Psoas muscle (tissue), 8 donors: Measurements from ENCODE around the gene SLC26A8. TPM values are rescaled to one million over a fixed set of nuclear protein-coding genes. Genes with fewer than 3 reads are reported as not detected.

Experiments used
- ATAC-seq, 4 donors: fragments of 200-7000 bp; cut with Tn5 transposase; one replicate each; pipeline ENCODE4 v1.9.1; 2020; ENCODE audit warnings: moderate library complexity in 3 of 4, mild to moderate bottlenecking in 2 of 4
- DNase-seq, 2 donors: peaks; one replicate each; pipeline ENCODE4 v3.0.0-alpha.2; 2020
- H3K27ac ChIP-seq: fragments of 200-600 bp; one replicate; pipeline ENCODE4 v1.8.0; 2022
- H3K27me3 ChIP-seq, 3 donors: fragments of 200-600 bp in 1 of 3; one replicate each; pipeline versions ENCODE4 v1.6.1 to v1.8.0; 2013 to 2022; ENCODE audit warnings: low read length in 2 of 3, mild to moderate bottlenecking in 2 of 3, moderate library complexity in 1 of 3; ENCODE audit not compliant: insufficient read depth in 3 of 3
- H3K36me3 ChIP-seq, 2 donors: fragments of 200-600 bp in 1 of 2; one replicate each; pipeline versions ENCODE4 v1.6.1 to v1.8.0; 2013 to 2022; ENCODE audit warnings: low read depth in 1 of 2, mild to moderate bottlenecking in 1 of 2, moderate library complexity in 1 of 2; ENCODE audit not compliant: insufficient read depth in 1 of 2
- H3K4me1 ChIP-seq: fragments of 200-600 bp; one replicate; pipeline ENCODE4 v1.8.0; 2022
- H3K4me3 ChIP-seq: fragments of 200-600 bp; one replicate; pipeline ENCODE4 v1.8.0; 2022; ENCODE audit warnings: mild to moderate bottlenecking
- H3K9me3 ChIP-seq: fragments of 200-600 bp; one replicate; pipeline ENCODE4 v1.8.0; 2022
- WGBS, 3 donors: extraction: QIAGEN DNeasy Blood & Tissue Kit; methylation state at CpG; one replicate each; pipeline versions ENCODE4 v1.1.6 to v1.1.7; 2013; 5-methylcytosine and 5-hydroxymethylcytosine counted together
- intact Hi-C, 2 donors: fragments of 100-400 bp; cut with DNase I; formaldehyde crosslinking; loops; one replicate each; pipeline versions ENCODE4 v1.11.0 to v1.14.2; 2022
- polyA plus RNA-seq, 3 donors: library from polyadenylated mRNA; stranded (reverse); fragments of 200-250 nt; gene quantifications; one replicate each; pipeline ENCODE4 v1.2.3, GENCODE V29; 2013
- total RNA-seq, 4 donors: library from RNA; stranded (reverse); fragmentation: NEBNext Ultra II Directional in 2 of 4; extraction: Animal tissue kit (Norgen Biotek cat#: 25700) in 2 of 4; gene quantifications; one replicate each; pipeline versions ENCODE4 v1.2.1 to v1.2.4, GENCODE V29; 2021 to 2023
- TF ChIP-seq, protein P1 (sequence below): fragments of 200-600 bp; IDR thresholded peaks from one replicate; pipeline ENCODE4 v1.8.0; 2022; ENCODE audit warnings: antibody characterized with exemption
- donor health status: healthy with polysubstance abuse.
- donor health status: DM: no; HTN: no; CAD: no; lungs with moderate emphysema.
- donor health status: Bipolar disorder and iron deficiency.
- donor health status: healthy.
- donor health status: DM: yes; HTN: yes; CAD: no.
- donor health status: DM: no; HTN: no; CAD: no.
- donor health status: DM: no; HTN: no; CAD: no.
- donor health status: DM: yes; HTN: yes; CAD: no.

SLC26A8 gene
- total and polyA plus RNA-seq, 7 donors: 0.04 to 0.15 TPM; not detected in 5

DNA sequence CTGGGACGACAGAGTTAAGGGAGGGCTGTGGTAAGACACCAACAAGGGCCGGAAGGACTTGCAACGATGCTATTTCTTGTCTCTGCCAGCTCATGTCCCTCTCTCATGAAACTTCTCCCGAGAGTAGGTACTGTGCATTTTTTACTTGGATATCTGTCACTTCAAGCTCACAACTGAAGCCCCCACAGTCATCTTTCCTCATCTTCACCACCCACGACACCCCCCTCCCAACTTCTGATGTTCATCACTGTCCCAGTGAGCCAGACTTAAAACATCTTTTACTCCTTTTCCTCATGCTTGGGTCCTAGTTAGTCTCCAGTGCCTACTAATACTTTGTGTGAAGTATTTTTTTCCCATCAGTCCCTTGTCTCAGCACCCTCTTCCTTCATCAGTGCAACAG lies 68.9 kb downstream of the SLC26A8 start:
- WGBS, 3 donors: 78 to 80% (median 79%) methylated on average over 5 of the region's 5 CpGs
- H3K9me3 ChIP-seq: no peaks in the 10 kb centered on the region
- ATAC-seq (no peak), DNase-seq (no peak)
- intact Hi-C loops: no loop called here
- no peaks in the 10 kb centered on the region for H3K36me3 ChIP-seq
- TF ChIP-seq, protein P1, sequence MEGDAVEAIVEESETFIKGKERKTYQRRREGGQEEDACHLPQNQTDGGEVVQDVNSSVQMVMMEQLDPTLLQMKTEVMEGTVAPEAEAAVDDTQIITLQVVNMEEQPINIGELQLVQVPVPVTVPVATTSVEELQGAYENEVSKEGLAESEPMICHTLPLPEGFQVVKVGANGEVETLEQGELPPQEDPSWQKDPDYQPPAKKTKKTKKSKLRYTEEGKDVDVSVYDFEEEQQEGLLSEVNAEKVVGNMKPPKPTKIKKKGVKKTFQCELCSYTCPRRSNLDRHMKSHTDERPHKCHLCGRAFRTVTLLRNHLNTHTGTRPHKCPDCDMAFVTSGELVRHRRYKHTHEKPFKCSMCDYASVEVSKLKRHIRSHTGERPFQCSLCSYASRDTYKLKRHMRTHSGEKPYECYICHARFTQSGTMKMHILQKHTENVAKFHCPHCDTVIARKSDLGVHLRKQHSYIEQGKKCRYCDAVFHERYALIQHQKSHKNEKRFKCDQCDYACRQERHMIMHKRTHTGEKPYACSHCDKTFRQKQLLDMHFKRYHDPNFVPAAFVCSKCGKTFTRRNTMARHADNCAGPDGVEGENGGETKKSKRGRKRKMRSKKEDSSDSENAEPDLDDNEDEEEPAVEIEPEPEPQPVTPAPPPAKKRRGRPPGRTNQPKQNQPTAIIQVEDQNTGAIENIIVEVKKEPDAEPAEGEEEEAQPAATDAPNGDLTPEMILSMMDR: no peak
- H3K27ac ChIP-seq: no peak overlapping the region
- no peaks in the 10 kb centered on the region for H3K4me1 ChIP-seq
- H3K27me3 ChIP-seq: no peaks in the 10 kb centered on the region
- H3K4me3 ChIP-seq: no peak overlapping the region

DNA sequence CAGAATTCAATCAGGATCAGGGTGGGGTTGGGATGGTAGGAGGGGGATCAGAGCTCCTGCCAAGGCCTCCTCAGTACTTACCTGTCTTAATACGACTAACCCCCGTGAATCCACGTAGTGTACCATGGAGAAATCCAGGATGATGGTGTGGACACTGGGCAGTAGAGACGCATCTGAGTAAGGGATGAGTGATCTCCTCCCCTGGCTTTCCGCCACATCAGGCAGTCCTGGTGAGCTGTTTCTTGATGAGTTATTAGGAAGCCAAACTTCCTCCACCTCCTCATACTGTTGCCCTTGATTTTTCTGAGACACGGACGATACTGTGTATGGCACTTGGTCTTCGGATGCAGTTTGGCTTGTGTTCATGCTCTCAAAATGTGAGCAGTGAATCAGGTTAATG lies 69.4 kb downstream of the SLC26A8 start:
- Histone ChIP-seq H3K4me1 (no peaks in the 10 kb centered on the region), H3K27me3 (no peaks in the 10 kb centered on the region), H3K36me3 (no peaks in the 10 kb centered on the region), H3K9me3 (no peaks in the 10 kb centered on the region), H3K4me3 (no peak overlapping the region), H3K27ac (no peak overlapping the region)
- intact Hi-C loops: no loop called here
- TF ChIP-seq, protein P1: no peak
- no peak for ATAC-seq
- no peak for DNase-seq
- 92 to 95% (median 94%) methylated on average over 8 of the region's 8 CpGs for WGBS, 3 donors

DNA sequence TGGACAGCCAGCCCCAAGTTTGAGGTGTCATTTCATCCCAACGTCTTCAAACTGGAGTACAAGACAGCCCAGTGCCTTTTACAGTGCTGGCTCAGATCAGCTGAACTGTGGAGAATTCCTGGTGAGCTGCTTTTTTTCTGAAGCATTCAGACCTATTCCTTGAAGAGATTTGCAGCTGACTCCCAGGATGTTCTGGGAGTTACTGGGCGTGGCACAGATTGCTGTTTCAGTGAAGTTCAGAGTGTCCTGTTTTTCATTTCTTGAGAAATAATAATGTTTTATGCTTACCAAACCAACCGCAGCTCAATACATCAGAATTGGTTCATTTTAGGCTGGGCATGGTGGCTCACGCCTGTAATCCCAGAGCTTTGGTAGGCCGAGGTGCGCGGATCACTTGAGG lies 70.1 kb downstream of the SLC26A8 start:
- no peaks in the 10 kb centered on the region for H3K4me1 ChIP-seq
- TF ChIP-seq, protein P1: no peak
- no peaks in the 10 kb centered on the region for H3K36me3 ChIP-seq
- DNase-seq (no peak), ATAC-seq (no peak)
- WGBS, 3 donors: 87 to 92% (median 88%) methylated on average over 7 of the region's 7 CpGs
- H3K9me3 ChIP-seq: no peaks in the 10 kb centered on the region
- no peaks in the 10 kb centered on the region for H3K27me3 ChIP-seq
- no peak overlapping the region for H3K27ac ChIP-seq
- H3K4me3 ChIP-seq: no peak overlapping the region
- intact Hi-C loops: no loop called here

DNA sequence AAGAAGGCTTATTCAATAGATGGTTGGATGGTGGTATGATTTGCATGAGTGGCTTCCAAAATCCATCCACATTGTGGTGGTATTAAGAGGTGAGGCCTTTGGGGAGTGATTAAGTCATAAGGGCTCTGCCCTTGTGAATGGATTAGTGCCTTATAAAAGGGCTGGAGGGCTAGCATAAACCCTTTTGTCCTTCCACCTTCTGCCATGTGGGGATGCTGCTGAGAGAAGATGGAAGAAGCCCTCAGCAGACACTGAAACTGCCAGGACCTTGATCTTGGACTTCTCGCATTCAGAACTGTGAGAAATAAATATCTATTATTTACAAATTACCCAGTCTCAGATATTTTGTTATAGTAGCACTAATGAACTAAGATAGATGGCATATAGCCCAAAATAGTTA lies 75.7 kb downstream of the SLC26A8 start:
- no peak for DNase-seq
- Histone ChIP-seq H3K9me3 (no peaks in the 10 kb centered on the region), H3K27ac (no peak overlapping the region), H3K36me3 (no peaks in the 10 kb centered on the region), H3K27me3 (no peaks in the 10 kb centered on the region), H3K4me3 (no peak overlapping the region), H3K4me1 (no peaks in the 10 kb centered on the region)
- TF ChIP-seq, protein P1: no peak
- intact Hi-C loops: no loop called here
- no peak for ATAC-seq
- 86 to 96% (median 96%) methylated on average over 1 of the region's 1 CpG for WGBS, 3 donors

DNA sequence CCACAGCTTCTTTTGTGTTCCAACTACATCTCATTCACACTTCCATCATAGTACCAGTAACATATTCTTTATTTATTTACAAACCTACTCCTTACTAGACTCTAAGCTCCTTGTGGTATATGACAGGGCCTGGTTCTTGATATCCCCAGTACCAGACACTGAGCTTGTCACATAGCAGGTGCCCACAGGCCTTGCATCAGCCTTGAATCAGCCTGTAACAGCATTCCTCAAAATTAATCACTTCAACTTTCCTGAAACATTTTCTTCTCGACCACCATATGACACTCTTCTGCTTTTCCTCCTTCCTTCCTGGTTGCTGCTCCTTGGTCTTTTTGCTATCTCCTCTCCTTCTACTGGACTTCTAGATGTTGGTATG lies 78.8 kb downstream of the SLC26A8 start:
- ATAC-seq: no peak
- Histone ChIP-seq H3K27ac (no peak overlapping the region), H3K4me1 (no peaks in the 10 kb centered on the region), H3K27me3 (no peaks in the 10 kb centered on the region), H3K36me3 (no peaks in the 10 kb centered on the region), H3K4me3 (no peak overlapping the region), H3K9me3 (no peaks in the 10 kb centered on the region)
- 46 to 65% (median 56%) methylated on average over 1 of the region's 1 CpG for WGBS, 3 donors
- intact Hi-C loops: no loop called here
- TF ChIP-seq, protein P1: no peak
- no peak for DNase-seq
